Putamen (tissue), 1 donor: ENCODE measurements around the gene PARP12.

Experiments used
- DNase-seq: peaks from one replicate; pipeline ENCODE4 v3.0.0-alpha.2; 2016; ENCODE audit warnings: low spot score

The PARP12 gene

DNA sequence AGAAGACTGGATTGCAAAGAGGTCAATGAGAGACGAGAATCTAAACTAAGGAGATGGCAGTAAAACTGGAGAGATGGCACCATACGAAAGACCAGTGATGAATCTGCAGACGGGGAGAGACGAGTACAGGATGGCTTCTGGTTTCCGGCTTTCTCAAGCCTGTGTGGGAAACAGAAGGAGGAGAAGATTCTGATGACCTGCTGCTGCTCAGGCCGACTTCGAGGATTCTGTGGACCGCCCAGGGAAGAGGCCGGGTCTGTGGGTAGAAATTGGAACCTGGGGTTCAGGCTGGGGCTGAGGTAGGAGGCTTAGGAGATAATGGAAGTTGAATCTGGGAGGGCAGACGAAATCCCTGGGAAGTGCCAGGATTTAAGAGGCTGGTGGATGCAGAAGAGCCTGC, 48.6 kb downstream of the PARP12 start:
- DNase-seq = no peak

DNA sequence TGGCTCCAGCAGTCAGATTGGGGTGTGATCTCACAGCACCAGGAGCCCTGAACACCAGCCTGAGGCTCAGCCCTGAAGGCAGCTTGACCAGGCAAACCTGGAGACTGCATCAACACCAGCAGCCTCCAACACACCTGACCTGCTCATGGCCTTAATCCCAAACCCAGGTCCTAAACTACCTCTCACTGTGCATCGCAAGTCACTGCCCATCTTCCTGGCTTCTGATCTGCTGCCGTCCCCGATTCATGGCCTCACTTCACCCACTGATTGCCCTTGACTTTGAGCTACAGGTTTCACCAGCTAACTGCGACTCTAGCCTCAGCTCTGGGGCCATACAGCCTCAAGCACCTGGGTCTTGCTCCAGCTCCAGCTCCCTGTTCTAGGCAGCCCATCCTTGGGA, 49.1 kb downstream of the PARP12 start:
- no peak for DNase-seq

DNA sequence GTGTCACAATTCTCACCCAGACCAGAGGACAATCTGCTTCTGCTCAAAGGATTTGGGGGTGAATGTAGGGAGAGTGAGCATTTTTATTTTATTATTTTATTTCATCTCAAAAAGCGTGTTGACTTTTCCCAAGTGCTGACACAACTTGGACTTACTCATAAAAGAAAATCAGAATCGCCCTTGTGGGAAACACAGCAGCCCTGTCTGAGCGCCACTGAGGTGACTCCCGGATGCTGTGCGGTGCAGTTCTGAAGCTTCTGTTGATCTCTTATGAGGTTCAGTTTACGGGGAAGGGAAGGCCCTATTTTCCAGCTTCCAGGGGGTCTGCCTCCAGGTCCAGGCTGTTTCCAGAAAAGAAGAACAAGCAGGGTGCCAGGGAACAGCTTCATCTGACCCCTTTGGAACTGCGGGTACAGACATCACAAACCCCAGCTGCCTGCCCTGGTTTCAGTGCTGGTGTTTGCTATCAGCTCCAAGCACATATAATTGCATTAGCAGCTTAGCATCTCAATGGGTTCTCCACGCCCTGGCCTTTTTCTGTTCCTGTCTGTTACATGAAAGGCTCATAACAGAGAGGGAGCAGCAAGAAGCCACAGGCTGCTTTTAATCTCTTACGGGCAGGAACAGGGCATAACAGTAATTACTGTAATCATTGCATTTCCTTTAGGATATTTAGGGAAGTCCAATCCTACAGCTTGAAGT, 52.4 kb downstream of the PARP12 start:
- no peak for DNase-seq

DNA sequence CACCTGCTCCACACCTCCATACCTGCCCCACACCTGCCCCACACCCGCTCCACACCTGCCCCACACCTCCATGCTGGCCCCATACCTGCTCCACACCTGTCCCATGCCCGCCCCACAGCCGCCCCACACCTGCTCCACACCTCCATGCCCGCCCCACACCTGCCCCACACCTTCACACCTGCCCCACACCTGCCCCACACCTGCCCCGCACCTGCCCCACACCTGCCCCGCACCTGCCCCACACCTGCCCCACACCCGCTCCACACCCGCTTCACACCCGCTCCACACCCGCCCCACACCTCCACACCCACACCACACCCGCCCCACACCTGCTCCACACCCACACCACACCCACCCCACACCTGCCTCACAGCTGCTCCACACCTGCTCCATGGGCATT, 53.0 kb downstream of the PARP12 start:
- no peak for DNase-seq

DNA sequence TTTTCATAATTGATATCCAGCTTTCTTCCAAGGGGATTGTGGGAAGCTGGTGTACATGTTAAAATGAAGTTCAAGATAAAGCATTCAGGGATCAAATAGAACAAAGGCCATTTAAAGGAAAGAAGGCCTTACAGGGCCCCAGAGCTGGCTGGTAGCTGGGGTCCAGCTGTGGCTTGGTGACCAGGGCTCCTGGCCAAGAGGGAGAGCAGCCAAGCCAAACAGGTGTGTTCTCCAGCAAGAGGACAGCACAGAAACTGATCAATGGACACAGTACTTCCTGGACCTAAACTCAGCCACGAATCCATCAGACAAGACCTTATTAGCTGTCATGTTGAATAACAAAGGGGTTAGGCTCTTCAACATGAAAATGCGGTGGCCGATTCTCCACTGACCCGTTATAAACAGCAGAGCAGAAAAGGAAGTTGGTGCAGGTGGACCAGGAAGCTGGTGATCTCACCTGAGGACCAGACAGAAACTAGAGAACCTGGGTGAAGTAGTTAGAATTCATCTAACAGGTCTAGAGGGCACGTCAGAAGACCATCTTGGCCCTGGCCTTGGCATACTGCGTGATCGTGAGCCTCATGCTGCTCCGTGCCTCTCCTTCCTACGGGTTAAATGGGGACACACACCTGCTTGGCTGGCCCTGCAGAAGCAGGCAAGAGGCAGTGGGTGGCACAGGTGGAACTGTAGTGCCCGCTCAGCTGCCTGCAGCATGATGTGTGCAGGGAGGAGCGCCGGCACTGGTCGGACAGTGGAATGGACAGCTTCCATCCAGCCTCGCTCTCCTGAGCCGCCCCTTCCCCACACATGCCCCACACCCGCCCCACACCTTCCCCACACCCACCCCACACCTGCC, 53.8 kb downstream of the PARP12 start:
- no peak for DNase-seq

DNA sequence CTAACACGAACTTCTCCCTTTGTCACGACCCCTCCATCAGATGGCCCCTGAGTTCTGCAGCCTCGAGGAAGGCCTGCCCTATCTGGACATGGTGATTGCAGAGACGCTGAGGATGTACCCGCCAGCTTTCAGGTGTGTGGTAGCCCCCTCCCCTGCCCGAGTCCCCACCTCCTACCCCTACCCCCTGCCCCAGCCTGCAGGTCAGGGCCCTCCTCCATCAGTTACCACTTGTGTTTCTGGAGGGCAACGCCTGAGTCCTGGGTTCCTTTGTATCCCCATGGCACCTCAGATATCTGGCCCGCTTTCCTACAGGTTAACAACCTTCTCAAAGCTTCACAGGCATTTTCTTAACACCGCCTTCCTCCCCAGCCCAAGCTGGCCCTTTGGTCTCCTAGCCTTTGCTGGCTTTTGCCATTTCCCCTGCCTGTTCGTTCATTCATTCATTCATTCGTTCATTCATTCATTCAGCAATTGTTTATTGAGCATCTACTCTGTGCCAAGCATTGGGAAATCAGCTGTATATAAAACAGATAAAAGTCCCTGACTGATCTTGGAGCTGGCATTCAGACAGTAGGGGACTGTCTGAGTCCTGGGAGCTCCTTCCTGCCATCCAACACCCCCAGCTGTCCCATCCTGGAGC, 55.6 kb downstream of the PARP12 start:
- no peak for DNase-seq

DNA sequence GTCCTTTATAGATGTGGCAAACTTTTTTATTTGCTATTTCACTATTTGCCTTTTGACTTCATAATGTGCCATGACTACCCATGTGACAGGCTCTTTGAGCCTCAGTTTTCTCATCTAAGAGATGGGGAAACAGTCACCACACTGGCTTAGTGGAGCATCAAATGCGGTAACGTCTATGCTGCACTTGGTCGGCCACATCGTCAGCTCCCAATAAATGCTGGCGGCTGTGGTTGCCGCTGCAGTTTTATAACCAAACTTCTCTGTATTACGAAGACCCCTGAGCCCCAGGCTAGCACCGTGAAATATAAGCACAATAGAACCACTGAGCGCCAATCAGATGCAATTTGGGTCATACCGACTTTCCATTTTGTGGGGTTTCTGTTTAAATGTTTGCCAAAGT, 56.2 kb downstream of the PARP12 start:
- no peak for DNase-seq

DNA sequence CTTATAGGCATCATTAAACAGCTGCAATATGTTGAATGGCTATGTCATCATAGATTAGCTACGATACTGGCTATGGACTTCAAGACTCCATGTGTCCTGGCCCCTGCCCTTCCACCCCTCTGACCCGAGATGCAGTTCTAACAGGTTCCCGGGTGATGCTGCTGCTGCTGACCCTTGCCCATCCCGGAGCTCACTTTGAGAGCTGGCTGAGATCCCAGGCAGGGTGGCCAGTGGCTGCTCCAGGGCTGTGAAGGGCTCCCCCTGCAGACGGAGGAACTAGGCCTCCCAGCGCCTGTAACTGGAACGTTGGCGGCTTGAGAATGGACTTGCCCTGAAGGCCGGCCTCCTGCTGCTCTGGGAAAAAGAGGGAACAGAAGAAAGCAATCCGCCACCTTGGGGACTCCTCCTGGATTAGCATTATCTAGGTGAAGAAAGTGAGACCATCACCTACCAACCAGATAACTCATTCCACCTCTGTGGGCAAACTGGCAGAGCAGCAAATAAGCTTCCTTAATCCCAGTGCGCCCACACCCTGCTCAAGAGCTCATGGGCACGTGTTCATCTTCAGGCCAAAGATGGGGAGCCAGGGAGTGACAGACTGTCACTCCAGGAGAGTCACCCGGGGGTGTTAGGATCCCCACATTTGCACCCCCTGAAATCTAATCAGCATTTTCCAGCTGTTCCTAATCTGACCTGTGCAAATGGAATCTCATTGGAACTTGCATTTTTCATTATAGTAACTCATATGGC, 56.8 kb downstream of the PARP12 start:
- no peak for DNase-seq

DNA sequence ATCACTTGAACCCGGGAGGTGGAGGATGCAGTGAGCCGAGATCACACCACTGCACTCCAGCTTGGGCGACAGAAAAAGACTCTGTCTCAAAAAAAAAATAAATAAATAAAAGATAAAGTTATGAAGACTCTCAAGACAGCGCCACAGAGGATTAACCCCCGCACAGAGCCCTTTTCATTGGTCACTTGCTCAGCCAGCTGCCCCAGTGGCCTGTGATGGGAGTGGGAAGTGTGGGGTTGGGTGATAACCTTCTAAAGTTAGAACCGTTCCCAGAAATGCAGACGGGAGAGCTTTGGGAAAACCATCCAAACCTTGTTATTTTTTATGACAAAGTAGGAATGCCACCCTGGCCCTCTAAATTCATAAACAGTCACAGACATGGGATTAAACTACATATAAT, 57.4 kb downstream of the PARP12 start:
- no peak for DNase-seq

DNA sequence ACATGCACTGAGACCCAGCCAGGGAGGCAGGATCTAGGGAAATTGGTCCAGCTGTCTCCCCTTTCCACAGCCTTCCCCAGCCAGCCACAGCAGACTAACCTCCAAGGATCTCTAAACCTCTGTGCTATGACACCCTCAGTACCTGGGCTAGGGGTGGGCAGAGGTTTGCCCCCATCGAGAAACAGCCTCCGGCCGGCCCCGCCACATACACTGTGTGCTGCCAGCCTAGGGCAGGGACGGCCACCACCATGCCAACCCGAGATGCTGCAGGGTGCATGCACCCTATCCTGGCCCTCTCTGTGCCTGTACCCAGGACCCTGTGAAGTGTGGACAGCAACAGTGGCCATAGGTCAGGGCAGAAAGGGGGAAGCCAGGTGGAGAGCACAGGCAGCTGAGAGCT, 58.1 kb downstream of the PARP12 start:
- DNase-seq = no peak

DNA sequence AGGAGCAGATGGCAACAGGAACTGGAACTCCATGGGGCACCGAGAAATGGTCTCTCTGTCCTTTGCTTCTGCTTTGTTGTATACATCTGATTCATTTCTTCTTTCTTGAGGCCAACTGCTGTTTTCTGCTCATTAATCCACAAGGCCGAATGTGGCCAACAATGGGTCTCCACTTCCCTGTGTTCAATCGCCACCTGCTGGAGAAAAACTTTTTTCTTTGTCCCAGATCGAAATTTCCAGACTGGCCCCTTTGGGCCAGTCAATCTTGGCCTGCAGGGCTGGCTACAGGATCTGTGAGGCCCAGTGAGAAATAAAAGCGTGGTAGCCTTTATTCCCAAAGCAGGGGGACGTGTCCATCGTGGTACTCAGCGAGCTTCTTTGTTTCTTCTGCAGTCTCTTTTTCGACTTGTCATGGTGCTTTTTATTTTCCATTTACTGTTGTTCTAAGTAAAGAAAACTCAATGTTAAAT, 58.8 kb downstream of the PARP12 start:
- no peak for DNase-seq

DNA sequence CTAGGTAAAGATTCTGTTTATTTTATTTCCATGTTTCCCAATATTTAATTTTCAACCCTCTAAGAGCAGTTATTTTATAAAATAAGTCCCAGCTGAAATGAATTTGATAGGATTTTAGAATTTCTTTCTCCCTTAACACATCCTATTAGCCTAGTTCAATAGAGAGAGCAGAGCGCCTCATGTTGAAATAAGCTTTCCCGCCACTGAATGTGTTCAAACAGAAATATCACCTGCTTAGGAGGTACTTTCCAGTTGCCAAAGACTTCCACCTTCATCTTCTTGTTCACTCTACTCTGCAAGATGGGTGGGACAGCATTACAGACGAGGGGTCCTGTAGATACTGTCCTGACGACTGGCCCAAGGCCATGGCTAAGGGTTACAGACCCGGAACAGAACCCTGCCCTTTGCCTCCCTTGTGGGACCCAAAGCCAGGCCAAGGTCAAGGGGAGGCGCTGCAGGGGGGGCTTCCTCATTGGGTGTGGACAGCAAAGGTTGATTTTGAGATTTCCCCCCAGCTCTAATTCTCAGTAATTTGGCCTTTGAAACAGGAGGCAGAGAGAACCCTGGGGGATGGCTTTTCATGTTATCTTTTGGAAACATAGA, 62.0 kb downstream of the PARP12 start:
- DNase-seq = no peak

DNA sequence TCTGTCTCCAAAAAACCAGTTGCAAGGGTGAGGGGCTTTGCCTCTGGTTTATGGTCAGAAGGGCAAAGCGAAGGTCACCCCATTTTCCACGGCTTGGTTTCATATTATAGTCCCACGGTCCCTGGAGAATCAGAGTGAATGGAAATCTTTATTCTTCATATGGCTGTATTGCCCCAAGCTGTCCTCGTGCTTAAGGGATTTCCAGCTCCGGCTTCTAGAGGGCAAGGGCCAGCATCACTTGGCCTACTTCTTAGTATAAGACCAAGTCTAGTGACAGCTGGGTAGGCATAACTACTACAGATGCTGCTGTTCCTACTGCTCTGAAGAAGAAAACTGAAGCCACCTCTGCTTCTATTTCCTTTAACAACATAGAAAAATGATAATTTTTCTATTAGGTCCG, 63.2 kb downstream of the PARP12 start:
- no peak for DNase-seq

DNA sequence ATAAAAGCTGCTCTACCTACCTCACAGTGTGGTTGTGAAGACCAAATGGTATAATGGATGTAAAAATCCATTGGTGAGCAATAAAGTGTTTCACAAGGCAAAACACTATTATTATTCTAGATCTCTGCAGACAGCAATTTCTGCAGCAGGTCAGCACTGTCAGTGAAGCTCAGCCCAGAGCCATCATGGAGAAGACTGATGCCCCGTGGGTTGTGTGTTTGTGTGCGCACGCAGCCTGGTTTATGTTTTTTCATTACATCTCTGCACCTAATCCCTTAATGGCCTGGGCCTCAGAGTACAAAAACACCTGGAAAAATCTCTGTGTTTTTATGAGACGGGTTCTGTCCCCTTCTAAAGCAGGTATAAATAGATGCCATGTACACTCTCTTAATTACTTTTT, 64.2 kb downstream of the PARP12 start:
- DNase-seq = no peak

DNA sequence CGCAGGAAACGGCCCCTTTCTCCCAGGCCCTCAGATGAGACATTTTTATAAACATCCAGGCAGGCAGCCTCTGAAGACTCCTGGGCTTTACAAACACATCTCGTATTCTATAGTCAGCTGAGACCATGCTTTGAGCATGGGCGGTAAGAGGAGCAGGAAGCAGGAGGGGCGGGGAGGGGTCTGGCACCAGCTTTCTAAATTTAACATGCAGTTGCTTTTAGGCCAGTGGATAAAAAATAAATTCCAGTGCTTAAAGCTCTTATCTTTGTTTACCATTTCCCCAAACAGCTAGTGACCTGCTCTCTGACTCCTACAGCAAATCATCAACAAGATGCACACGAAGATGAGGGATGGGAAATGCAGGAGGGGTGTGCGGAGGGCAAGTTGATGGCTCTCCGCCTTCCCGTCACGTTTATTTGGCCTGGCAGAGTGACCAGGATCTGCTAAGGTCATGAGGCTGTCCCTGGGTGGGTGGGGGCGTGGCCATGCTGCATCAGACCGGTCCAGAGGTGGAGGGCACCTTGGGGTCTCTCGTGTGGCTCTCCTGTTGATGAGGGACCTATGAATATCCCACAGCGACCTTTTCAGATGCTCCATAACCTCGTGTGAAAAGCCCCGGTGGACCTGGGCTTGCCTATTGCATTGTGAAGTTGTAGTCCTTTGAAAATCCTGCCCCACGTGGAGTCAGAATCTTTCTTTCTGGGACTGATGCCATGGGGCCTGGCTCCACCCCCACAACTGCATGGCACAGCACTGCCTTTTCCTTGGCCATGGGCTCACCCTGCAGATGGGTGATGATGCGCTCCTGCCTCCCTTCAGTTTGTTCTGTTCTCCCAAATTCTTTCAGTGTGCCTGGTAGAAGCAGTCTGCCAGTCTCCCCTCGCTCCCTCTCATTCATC, 67.5 kb downstream of the PARP12 start:
- DNase-seq = peak; percentile 80

DNA sequence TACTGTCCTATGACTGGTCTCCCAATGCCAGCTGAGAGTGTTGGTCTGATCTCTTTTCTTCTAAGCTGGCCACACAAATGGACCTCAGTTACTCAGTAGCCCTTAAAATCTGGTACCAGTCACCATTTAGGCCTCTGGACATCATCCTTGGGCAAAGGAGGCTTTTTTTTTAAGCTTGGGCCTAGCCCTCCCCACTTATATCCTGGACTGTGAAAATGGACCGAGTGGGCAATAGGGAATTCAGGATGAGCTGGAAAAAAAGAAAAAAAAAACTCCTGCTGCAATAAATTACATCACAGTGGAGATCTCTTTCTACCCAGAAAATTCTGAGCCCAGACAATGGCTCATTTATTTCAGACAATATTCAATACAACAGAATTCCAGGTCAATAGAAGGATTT, 68.4 kb downstream of the PARP12 start:
- DNase-seq = peak; percentile 44

DNA sequence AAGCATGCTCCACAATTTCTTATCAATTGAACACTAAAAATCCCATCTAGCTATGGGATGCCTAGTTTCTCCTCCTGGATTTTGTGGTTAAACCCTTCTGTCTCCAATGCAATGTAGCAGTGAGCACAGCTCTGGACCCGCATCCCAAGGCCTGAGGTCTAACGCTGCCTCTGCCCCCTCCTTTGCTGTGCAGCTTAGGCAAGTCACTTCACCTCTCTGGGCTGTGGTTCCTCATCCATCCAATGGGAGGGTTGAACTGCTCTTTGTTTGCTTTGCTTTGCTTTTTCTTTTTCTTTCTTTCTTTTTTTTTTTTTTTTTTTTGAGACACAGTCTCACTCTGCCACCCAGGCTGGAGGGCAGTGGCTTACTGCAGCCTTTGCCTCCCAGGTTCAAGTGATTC, 69.2 kb downstream of the PARP12 start:
- DNase-seq = no peak

DNA sequence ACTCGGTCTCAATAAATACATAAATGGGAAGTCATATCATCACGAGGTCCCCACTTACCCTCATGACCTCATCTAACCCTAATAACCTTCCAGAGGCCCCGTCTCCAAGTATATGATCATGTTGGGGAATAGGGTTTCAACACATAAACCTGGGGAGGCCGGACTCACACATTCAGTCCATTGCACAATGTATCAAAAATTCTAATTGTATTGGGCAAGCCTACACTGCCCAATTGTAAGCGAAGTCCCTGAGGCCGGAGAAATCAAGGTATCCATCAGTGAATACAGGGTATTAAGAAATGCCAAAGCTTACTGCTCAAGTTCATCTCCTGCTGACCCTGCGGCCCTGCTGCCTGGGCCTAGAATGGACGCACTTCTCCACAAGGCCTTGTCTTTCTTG, 69.6 kb downstream of the PARP12 start:
- no peak for DNase-seq

DNA sequence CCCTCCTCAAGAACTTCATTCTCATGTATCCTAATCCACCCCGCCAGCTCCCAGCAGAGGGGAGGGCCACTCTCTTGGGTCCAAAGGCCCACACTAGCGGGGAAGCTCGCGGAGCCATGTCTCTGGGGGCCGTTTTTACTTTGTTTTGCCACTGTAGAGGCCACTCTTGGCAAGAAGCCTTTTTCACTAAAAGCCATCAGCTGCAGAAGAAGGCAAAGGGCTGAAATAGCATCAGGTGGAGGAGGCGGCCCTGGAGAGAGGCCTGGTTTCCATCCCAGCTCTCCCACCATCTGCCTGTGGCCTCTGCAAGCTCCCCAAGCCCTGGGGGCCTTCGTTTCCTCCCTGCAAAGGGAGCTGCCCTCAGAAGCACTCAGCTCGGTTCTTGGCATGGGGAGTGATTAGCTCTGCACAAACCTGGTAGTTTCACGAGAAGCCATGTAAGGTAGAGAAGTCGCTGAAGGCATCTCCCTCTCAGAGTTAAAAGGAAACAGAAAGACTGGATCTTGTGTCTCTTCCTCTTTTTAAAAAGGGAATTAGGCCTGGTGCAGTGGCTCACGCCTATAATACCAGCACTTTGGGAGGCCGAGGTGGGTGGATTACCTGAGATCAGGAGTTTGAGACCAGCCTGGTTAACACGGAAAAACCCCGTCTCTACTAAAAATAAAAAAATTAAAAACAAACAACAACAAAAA, 70.3 kb downstream of the PARP12 start:
- no peak for DNase-seq

DNA sequence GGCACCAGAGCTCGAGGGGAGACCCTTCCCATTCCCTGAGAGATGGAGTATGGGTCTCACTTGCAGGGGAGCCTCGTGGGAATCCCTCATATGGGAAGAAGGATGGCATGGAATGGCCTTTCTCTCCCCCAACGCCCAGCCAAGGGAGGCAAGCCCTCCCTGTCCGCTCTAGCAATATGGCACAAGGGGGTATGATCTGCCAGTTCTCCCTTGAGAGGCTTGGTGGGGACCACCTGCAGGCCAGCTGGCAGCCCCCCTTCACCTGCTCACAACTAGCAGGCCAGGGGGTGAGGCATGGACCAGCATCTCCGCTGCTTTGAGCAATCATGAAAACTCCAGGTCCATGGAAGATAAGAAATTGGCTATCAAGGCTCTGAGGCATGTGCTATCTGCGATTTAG, 70.8 kb downstream of the PARP12 start:
- DNase-seq = no peak
